Measurements from ENCODE around the gene CDH16.

The CDH16 gene, protein sequence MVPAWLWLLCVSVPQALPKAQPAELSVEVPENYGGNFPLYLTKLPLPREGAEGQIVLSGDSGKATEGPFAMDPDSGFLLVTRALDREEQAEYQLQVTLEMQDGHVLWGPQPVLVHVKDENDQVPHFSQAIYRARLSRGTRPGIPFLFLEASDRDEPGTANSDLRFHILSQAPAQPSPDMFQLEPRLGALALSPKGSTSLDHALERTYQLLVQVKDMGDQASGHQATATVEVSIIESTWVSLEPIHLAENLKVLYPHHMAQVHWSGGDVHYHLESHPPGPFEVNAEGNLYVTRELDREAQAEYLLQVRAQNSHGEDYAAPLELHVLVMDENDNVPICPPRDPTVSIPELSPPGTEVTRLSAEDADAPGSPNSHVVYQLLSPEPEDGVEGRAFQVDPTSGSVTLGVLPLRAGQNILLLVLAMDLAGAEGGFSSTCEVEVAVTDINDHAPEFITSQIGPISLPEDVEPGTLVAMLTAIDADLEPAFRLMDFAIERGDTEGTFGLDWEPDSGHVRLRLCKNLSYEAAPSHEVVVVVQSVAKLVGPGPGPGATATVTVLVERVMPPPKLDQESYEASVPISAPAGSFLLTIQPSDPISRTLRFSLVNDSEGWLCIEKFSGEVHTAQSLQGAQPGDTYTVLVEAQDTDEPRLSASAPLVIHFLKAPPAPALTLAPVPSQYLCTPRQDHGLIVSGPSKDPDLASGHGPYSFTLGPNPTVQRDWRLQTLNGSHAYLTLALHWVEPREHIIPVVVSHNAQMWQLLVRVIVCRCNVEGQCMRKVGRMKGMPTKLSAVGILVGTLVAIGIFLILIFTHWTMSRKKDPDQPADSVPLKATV

DNA sequence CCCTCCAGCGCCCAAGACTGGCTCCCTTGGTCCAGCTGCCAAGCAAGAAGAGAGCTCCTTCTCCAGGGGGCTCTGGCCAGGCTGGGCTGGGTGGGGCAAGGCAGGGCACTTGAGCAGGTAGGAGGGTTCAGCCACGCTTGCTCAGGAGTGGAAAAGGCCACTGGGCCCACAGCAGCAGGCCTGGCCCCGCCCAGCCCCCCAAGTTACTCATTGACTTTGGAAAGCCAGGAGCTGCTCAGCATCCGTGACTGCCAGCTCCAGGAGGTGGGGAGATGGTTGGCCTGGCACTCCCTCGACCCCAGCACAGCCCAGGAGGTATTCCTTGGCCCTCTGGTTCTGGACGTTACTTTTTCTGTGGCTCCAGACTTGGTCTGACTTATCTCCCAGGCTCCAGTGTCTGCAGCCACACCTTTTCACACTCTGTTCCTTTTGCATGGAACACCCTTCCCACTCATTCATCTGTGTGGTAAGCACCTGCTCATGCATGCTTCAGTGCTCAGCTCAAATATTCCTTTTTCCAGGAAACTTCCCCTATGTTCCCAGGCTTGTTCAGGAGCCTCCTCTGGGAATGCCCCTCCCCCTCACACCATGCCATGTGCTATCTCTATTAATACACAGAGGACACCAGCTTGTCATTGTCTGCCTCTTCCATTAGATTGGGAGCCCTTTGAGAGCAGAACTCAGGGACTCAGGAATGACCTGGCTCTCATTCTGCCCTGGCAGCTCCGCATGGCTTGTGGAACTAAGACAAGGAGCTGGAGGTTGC lies at the start of gene CDH16:
Gene CDH16, minus strand, starts transcription at position 83 of the 766 bp plus-strand sequence. CDS start 820 bp downstream, outside the sequence.
- TF ChIP-seq, protein P1, sequence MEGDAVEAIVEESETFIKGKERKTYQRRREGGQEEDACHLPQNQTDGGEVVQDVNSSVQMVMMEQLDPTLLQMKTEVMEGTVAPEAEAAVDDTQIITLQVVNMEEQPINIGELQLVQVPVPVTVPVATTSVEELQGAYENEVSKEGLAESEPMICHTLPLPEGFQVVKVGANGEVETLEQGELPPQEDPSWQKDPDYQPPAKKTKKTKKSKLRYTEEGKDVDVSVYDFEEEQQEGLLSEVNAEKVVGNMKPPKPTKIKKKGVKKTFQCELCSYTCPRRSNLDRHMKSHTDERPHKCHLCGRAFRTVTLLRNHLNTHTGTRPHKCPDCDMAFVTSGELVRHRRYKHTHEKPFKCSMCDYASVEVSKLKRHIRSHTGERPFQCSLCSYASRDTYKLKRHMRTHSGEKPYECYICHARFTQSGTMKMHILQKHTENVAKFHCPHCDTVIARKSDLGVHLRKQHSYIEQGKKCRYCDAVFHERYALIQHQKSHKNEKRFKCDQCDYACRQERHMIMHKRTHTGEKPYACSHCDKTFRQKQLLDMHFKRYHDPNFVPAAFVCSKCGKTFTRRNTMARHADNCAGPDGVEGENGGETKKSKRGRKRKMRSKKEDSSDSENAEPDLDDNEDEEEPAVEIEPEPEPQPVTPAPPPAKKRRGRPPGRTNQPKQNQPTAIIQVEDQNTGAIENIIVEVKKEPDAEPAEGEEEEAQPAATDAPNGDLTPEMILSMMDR (IDR thresholded peaks at IDR 0.05), result no peak
- Histone ChIP-seq H3K36me3 (peaks cover 12 to 20% (median 18%) of the 10 kb centered on the region in 3 donors), H3K27me3 (no peaks in the 10 kb centered on the region), H3K4me1 (peaks cover 0 to 46% (median 33%) of the 10 kb centered on the region in 4 donors), H3K4me3 (no peak within 1 kb of the TSS), H3K27ac (peak within 1 kb of the TSS; percentile 97), H3K9me3 (no peaks in the 10 kb centered on the region)
- intact Hi-C loops (cut with DNase I; ENCODE audit: low total_unique reads), result no loop called here
- DNase-seq, result no peak

DNA sequence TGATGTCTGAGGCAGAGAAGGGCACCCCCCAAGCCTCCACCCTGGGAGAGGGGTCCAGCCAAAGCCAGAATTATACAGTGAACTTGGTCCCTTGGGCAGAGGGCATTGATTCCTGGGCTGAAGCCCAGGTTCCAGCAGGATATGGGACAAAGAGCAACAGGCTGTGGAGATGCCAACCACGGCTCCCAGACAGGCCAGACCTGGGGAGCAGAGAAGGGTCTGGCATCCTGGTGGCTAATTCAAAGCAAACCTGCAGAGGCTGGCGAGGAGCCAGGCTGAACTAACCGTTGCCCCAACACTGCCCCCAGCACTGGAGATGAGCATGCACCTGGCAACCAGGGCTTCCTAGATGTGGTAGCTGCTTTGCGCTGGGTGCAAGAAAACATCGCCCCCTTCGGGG lies 45.4 kb upstream of the CDH16 start:
- H3K9me3 ChIP-seq, result no peaks in the 10 kb centered on the region
- DNase-seq, result no peak
- no peak overlapping the region for H3K27ac ChIP-seq
- no peak overlapping the region for H3K4me3 ChIP-seq
- peaks cover 0 to 3% of the 10 kb centered on the region in 2 donors for H3K27me3 ChIP-seq
- intact Hi-C loops (cut with DNase I; ENCODE audit: low total_unique reads), result no loop called here
- no peaks in the 10 kb centered on the region for H3K36me3 ChIP-seq
- no peaks in the 10 kb centered on the region for H3K4me1 ChIP-seq
- TF ChIP-seq, protein P1 (IDR thresholded peaks at IDR 0.05), result no peak

DNA sequence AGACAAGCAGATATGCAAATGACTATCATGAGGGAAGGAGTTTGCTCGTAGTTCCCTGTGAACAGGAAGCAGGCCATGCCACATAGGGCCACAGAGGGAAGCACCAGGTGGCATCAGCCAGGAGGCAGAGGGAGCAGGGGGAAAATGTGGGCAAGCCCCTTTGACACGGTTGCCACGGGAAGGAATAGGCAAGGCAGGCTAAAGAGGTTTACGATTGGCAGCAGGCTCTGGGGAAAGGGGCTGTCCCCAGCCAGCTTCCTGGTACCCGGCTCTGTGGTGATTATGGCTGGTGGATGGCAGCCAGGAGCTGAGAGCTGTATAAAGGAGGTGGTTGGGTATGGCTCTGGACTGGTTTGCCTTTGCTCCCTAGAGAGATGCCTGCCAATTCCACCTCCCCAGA lies 43.2 kb upstream of the CDH16 start:
- Histone ChIP-seq H3K4me3 (no peak overlapping the region), H3K27ac (no peak overlapping the region)
- TF ChIP-seq, protein P1 (IDR thresholded peaks at IDR 0.05), result no peak

DNA sequence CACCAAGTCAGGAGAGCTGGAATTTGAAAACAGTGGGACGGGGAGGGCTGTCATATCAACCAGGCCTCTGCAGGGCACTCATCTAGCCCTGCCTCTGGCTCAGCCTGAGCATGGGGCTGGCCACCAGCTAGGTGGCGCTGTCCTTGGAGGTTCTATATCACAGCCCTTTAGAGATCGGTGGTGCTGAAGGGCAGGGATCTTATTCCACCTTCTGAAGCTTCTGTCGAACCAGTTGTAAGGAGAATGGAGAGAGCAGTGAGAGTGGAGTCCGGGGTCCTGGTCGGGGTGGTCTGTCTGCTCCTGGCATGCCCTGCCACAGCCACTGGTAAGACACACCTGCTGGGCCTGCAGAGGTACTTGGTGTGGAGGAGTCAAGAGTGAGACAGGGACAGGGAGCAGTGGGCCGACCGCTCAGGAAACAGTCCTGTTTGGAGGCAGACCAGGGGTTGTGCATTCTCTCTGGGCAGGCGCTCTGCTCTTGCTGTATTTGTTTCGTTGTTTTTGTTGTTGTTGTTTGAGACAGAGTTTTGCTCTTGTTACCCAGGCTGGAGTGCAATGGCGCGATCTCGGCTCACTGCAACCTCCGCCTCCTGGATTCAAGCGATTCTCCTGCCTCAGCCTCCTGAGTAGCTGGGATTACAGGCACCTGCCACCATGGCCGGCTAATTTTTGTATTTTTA lies 42.5 kb upstream of the CDH16 start, which contains the start of gene CES3:
Gene CES3, plus strand, starts transcription at position 202 of the 680 bp plus-strand sequence. Its CDS starts 42 bp downstream, at position 244.
- no peak within 1 kb of the TSS for H3K27ac ChIP-seq
- no peak within 1 kb of the TSS for H3K4me3 ChIP-seq
- TF ChIP-seq, protein P1 (IDR thresholded peaks at IDR 0.05), result peak; percentile 27 to 43
- H3K9me3 ChIP-seq, result no peaks in the 10 kb centered on the region
- H3K27me3 ChIP-seq, result peaks cover 0 to 8% of the 10 kb centered on the region in 2 donors
- intact Hi-C loops (cut with DNase I; ENCODE audit: low total_unique reads), result no loop called here
- no peaks in the 10 kb centered on the region for H3K4me1 ChIP-seq
- DNase-seq, result peak in 1 of 2 donors; percentile 38
- no peaks in the 10 kb centered on the region for H3K36me3 ChIP-seq

More for the DNA sequence above, 43.2 kb upstream of the CDH16 start:
- no peaks in the 10 kb centered on the region for H3K36me3 ChIP-seq
- peaks cover 0 to 5% of the 10 kb centered on the region in 2 donors for H3K27me3 ChIP-seq
- H3K4me1 ChIP-seq, result no peaks in the 10 kb centered on the region
- no peaks in the 10 kb centered on the region for H3K9me3 ChIP-seq
- intact Hi-C loops (cut with DNase I; ENCODE audit: low total_unique reads), result no loop called here
- no peak for DNase-seq

DNA sequence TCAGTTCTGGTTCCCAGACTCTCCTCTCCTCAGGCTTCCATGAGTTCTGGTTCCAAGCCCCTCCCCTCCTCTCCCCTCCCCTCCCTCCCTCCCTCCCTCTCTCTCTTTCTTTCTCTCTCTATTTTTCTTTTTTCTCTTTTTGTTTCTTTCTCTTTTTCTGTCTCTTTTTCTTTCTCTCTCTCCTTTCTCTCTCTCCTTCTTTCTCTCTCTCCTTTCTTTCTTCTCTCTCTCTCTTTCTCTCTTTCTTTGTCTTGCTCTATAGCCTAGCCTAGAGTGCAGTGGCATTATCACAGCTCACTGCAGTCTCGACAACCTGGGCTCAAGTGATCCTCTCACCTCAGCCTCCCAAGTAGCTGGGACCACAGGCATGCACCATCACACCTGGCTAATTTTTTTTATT lies 41.6 kb upstream of the CDH16 start:
- intact Hi-C loops (cut with DNase I; ENCODE audit: low total_unique reads), result no loop called here

More for the DNA sequence above, 41.6 kb upstream of the CDH16 start:
- H3K4me1 ChIP-seq, result no peaks in the 10 kb centered on the region
- no peak overlapping the region for H3K27ac ChIP-seq
- DNase-seq, result no peak
- no peaks in the 10 kb centered on the region for H3K9me3 ChIP-seq
- no peaks in the 10 kb centered on the region for H3K36me3 ChIP-seq
- H3K4me3 ChIP-seq, result no peak overlapping the region
- TF ChIP-seq, protein P1 (IDR thresholded peaks at IDR 0.05), result no peak
- peaks cover 0 to 8% of the 10 kb centered on the region in 2 donors for H3K27me3 ChIP-seq

Measured in tibial artery (tissue), 4 donors.